ENCODE results near the gene IFT57. TPM values are rescaled to one million over a fixed set of nuclear protein-coding genes. Genes with fewer than 3 reads are reported as not detected.
A peak's percentile ranks its signal among the peaks of the same experiment; 100 is the strongest.

Gene IFT57
- total and polyA plus RNA-seq, 10 of the 15 experiments (the other 5 are each of a cell fraction or from before 2014, with no cell fraction given): 1.8 to 25.0 (median 7.5) TPM

DNA sequence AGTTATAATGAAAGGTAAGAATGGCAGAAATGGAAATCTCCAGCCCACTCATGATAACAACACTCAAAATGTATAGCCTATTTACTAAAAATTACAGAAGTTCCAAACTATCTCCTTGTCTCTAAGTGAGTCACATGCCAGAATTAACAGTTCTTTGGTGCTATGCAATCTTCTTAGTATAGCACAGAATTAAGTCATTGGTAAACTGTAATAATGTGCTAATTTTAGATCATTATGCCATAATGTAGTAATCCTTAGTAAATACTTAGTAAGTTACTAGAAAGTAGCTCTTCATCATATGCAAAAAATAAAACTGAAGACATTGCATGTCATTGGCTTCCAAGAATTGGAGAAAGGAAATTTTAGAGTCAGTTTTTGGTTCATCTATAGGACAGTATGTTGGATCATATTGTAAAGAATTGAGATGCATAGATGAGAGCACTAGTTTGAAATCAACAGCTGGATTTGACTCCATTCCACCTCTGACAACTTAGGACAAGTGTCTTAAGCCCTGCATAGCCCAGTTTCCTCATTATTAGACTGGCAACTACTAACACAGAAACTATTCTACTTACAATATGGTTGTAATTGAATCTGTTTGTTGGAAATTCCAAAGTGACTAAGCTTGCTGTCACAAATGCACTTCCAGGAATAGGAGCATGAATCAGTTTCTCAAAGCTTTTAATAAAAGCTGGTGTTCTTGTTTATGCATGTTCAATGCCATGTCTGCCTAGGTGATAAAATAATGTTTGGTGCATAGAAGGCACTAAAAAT, 91.3 kb downstream of the IFT57 start:
- DNase-seq (ENCODE audit: low read depth, low spot score) (no peak), FAIRE-seq (no peak), ATAC-seq (no peak)
- H3K27ac ChIP-seq (ENCODE audit: control insufficient read depth, insufficient read depth): no peak overlapping the region
- SMC1A ChIA-PET (ENCODE audit: uncharacterized antibody, unreplicated experiment): interaction anchor here (0.6 to 3.2 kb wide), 8 partner anchors 9 to 76 kb away, joined by 3 to 12 read pairs (median 4); no protein-coding TSS in a partner anchor
- H3K9me3 ChIP-seq (replicated peaks; ENCODE audit: control insufficient read depth, insufficient read depth, low read length): no peaks in the 10 kb centered on the region; the same call in 2 of the 3 replicates
- H3K4me3 ChIP-seq: peak overlapping the region; percentile 13; the same call in 1 of the 2 replicates
- in situ Hi-C loops (cut with MboI): no loop called here
- no peaks in the 10 kb centered on the region for H3K27me3 ChIP-seq (replicated peaks in 1 of 2; ENCODE audit: control insufficient read depth in 2 of 2, insufficient read depth in 2 of 2, low read length in 1 of 2)
- H3K36me3 ChIP-seq (ENCODE audit: control insufficient read depth in 2 of 2, insufficient read depth in 2 of 2, low read length in 1 of 2): peaks cover 0 to 16% of the 10 kb centered on the region in 2 experiments; a peak in 1 of 4 replicates
- H3K79me2 ChIP-seq (ENCODE audit: control insufficient read depth, insufficient read depth, low read length): peaks cover 81% of the 10 kb centered on the region
- intact Hi-C loops (cut with micrococcal nuclease; ENCODE audit: unreplicated experiment): no loop called here
- BruUV-seq (replicated peaks): no TSS peak
- no peak overlapping the region for H3K9ac ChIP-seq (ENCODE audit: control insufficient read depth, insufficient read depth, low read length)
- H3K4me2 ChIP-seq (ENCODE audit: control insufficient read depth, insufficient read depth): peak overlapping the region; percentile 43
- RAD21 ChIA-PET (ENCODE audit: unreplicated experiment): interaction anchor here (0.9 to 1.2 kb wide), 3 partner anchors 30 to 258 kb away, joined by 3 read pairs; no protein-coding TSS in a partner anchor
- TF ChIP-seq MEF2A (IDR thresholded peaks at IDR 0.05; ENCODE audit: insufficient read depth, low read depth, low read length): peak; percentile 79; the same call in 1 of the 2 replicates
- no peak for TF ChIP-seq NR2F1 (conservative IDR thresholded peaks at IDR 0.05)
- TF ChIP-seq JUNB (IDR thresholded peaks at IDR 0.05): peak; percentile 70
- TF ChIP-seq, protein P1, sequence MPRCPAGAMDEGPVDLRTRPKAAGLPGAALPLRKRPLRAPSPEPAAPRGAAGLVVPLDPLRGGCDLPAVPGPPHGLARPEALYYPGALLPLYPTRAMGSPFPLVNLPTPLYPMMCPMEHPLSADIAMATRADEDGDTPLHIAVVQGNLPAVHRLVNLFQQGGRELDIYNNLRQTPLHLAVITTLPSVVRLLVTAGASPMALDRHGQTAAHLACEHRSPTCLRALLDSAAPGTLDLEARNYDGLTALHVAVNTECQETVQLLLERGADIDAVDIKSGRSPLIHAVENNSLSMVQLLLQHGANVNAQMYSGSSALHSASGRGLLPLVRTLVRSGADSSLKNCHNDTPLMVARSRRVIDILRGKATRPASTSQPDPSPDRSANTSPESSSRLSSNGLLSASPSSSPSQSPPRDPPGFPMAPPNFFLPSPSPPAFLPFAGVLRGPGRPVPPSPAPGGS (IDR thresholded peaks at IDR 0.05; ENCODE audit: borderline replicate concordance, insufficient read depth, low read depth, low read length, poor library complexity, severe bottlenecking): peak; percentile 31
- peak; percentile 25; the same call in 1 of the 2 replicates for TF ChIP-seq GABPA (IDR thresholded peaks at IDR 0.05; ENCODE audit: low read depth)
- TF ChIP-seq, protein P2, sequence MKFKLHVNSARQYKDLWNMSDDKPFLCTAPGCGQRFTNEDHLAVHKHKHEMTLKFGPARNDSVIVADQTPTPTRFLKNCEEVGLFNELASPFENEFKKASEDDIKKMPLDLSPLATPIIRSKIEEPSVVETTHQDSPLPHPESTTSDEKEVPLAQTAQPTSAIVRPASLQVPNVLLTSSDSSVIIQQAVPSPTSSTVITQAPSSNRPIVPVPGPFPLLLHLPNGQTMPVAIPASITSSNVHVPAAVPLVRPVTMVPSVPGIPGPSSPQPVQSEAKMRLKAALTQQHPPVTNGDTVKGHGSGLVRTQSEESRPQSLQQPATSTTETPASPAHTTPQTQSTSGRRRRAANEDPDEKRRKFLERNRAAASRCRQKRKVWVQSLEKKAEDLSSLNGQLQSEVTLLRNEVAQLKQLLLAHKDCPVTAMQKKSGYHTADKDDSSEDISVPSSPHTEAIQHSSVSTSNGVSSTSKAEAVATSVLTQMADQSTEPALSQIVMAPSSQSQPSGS (IDR thresholded peaks at IDR 0.05; ENCODE audit: low read length): peak; percentile 51; the same call in 1 of the 2 replicates
- TF ChIP-seq NFIC (IDR thresholded peaks at IDR 0.05; ENCODE audit: low read depth, low read length): peak; percentile 71; the same call in 1 of the 2 replicates
- TF ChIP-seq EED (IDR thresholded peaks at IDR 0.05; ENCODE audit: low read depth): no peak
- H2AFZ ChIP-seq (ENCODE audit: control insufficient read depth, low read depth, low read length): no peak overlapping the region
- CTCF ChIA-PET: interaction anchor here (1.1 to 1.5 kb wide), 4 partner anchors 11 to 347 kb away, joined by 3 to 5 read pairs (median 3); no protein-coding TSS in a partner anchor
- no peaks in the 10 kb centered on the region for H4K20me1 ChIP-seq (ENCODE audit: control insufficient read depth, insufficient read depth)
- POLR2A ChIA-PET: interaction anchor here (1.1 kb wide), 1 partner anchor 13 kb away, joined by 3 read pairs; no protein-coding TSS in a partner anchor
- peaks cover 49% of the 10 kb centered on the region for H3K4me1 ChIP-seq (ENCODE audit: control insufficient read depth, insufficient read depth, low read length)
